Activated naive CD8-positive, alpha-beta T cell treated with anti-CD3 and anti-CD28 coated beads, Interleukin-2, amount 50 U/mL, for 24 hours (primary cell): ENCODE measurements around the gene ESYT1.
"Not testable (repeated sequence)": the region's sequence is repeated elsewhere in the genome, so short reads cannot be mapped to it uniquely, and the experiment has no call there.

Experiments used
- ATAC-seq: fragments of 150-1000 bp; cut with Tn5 transposase; one replicate; pipeline ENCODE4 v1.10.0; 2021
- DNase-seq: peaks from one replicate; pipeline ENCODE4 v3.0.0; 2021
- H3K27ac Mint-ChIP-seq: one replicate; pipeline ENCODE4 v1.8.0; 2021; ENCODE audit warnings: mild to moderate bottlenecking, mixed read lengths
- H3K27me3 Mint-ChIP-seq: one replicate; pipeline ENCODE4 v1.8.0; 2021; ENCODE audit warnings: mixed read lengths
- H3K36me3 Mint-ChIP-seq: one replicate; pipeline ENCODE4 v1.8.0; 2021; ENCODE audit warnings: low read depth, mixed read lengths
- H3K4me1 Mint-ChIP-seq: one replicate; pipeline ENCODE4 v1.8.0; 2021; ENCODE audit warnings: mixed read lengths
- H3K4me3 Mint-ChIP-seq: one replicate; pipeline ENCODE4 v1.8.0; 2021; ENCODE audit warnings: mild to moderate bottlenecking, moderate library complexity, mixed read lengths
- H3K9me3 Mint-ChIP-seq: one replicate; pipeline ENCODE4 v1.8.0; 2021; ENCODE audit warnings: mixed read lengths

ESYT1 gene

DNA sequence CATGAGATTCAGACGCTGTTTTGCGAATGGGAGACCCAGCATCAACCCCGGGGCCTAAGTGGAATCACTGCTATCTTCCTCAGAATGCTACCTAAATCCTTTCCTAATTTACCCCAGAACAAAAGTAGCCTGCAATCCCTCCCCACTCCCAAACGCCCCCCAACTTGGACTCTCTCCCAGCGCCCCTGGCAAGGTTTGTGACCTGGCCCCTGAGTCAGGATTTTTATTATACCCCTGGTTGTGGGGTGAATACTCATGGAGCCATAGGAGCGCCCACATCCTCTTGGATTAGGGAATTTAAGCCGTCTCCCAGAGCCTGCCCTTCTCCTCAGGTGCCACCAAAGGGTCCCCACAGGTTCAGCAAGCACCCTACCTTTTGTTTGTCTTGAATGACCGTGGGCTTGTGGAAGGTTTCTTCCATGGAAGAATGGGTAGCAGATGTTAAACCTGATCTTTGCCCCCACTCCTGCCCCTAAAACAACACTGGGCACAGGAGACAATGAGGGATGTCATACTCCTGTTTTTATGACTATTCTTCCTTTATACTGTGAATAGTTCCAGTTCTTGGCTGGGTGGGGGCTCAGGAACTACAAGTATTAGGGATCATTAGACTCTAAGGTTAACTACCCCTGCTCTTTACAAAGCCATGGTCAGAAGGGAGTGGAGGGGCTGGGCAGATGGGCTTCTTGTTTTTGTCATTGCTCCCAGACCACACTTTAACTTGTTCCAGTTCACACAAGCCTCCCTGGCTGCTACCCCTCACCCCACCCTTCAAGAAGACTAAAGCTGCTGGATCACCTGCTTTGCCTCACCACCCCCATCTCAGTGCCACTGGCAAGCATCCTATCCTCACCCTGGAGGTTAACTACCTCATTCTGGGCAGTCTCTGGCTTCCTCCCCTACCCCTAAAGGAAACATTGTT is 24.9 kb downstream of the ESYT1 start:
- no peak for DNase-seq

DNA sequence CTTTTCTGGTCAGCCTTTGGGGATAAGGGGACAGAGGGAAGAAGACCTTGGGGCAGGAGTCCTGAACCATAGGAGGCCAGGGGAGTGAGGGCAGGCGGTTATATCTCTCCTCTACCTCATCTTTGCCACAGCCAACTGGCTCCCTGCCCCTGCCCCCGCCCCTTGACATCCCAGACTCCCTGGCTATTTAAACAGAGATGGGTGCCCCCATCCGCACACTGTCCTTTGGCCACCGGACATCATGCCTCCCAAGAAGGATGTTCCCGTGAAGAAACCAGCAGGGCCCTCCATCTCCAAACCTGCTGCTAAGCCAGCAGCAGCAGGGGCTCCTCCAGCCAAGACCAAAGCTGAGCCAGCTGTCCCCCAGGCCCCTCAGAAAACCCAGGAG is 25.6 kb downstream of the ESYT1 start:
- H3K4me1 Mint-ChIP-seq, result peaks cover 47% of the 10 kb centered on the region
- H3K27me3 Mint-ChIP-seq, result no peaks in the 10 kb centered on the region
- H3K36me3 Mint-ChIP-seq, result peaks cover 14% of the 10 kb centered on the region
- no peak overlapping the region for H3K27ac Mint-ChIP-seq
- DNase-seq (no peak), ATAC-seq (no peak)
- peak overlapping the region; percentile 85 for H3K4me3 Mint-ChIP-seq
- H3K9me3 Mint-ChIP-seq, result no peaks in the 10 kb centered on the region

More for the DNA sequence above, 24.9 kb downstream of the ESYT1 start:
- Mint-ChIP-seq H3K36me3 (peaks cover 10% of the 10 kb centered on the region), H3K9me3 (no peaks in the 10 kb centered on the region), H3K27ac (peak overlapping the region; percentile 98), H3K4me3 (peak overlapping the region; percentile 85), H3K27me3 (no peaks in the 10 kb centered on the region), H3K4me1 (peaks cover 47% of the 10 kb centered on the region)
- ATAC-seq, result no peak

DNA sequence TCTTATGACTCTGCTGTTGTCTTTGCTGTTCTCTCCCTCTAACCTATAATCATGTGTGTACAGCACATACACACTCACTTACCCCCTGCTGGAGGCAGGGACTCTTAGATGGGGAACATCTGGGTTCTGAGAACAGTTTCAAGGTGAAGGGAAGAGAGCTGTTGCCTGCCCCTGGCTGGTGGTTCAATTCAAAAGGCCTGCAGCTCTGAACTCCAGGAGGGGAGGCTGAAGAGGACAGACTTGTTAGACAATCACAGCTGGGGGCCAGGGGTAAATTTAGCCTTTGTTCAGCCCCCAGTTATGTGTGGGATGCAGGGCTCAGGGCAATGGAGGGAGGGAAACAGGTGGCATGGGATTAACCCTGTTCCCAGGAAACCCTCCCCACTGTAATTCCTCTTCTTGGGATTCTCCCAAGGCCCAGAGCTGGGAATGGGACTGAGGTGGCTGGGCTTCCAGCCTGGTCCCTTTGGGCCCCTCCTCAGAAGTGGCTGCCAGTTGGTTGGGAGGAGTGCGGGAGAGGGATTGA is 26.2 kb downstream of the ESYT1 start:
- H3K4me3 Mint-ChIP-seq, result no peak overlapping the region
- H3K9me3 Mint-ChIP-seq, result no peaks in the 10 kb centered on the region
- no peak overlapping the region for H3K27ac Mint-ChIP-seq
- no peaks in the 10 kb centered on the region for H3K27me3 Mint-ChIP-seq
- no peak for DNase-seq
- H3K36me3 Mint-ChIP-seq, result peaks cover 21% of the 10 kb centered on the region
- ATAC-seq, result no peak
- H3K4me1 Mint-ChIP-seq, result peaks cover 53% of the 10 kb centered on the region

DNA sequence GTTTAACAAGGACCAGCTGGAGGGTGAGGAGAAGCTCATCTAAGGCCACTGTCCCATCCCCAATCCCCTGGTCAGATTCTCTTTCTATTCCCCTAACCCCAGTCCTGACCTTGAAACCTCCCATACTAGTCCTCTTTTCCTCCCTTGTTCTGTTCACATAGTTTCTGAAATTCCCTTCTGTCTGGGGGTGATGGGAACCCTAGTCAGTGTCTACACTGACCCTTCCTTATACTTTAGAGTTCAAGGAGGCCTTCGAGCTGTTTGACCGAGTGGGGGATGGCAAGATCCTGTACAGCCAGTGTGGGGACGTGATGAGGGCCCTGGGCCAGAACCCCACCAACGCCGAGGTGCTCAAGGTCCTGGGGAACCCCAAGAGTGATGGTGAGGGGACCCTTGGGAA is 26.8 kb downstream of the ESYT1 start:
- DNase-seq, result no peak
- Mint-ChIP-seq H3K9me3 (no peaks in the 10 kb centered on the region), H3K36me3 (peaks cover 26% of the 10 kb centered on the region), H3K27me3 (no peaks in the 10 kb centered on the region), H3K4me3 (no peak overlapping the region), H3K4me1 (peaks cover 59% of the 10 kb centered on the region), H3K27ac (no peak overlapping the region)
- ATAC-seq, result no peak

DNA sequence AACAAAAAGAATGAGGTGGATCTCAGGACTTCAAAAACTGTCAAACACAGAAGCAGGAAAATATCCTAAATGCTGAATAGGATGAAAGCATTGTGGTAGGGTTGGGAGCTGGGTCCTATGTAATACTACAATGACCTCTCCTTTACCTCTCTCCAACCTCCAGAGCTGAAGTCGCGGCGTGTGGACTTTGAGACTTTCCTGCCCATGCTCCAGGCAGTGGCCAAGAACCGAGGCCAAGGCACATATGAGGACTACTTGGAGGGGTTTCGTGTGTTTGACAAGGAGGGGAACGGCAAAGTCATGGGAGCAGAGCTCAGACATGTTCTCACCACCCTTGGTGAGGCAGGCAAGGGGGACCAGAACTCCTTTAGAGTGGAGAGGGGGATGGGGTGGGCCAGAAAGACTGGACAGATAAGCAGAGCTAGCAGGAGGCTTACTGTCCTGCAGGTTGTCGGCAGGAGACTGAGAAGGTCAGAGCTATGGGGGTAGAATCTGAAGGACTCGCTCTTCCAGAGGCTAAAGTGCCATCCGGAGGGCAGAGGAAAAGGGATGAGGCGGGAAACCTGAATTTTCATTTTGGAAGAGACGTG is 27.3 kb downstream of the ESYT1 start:
- DNase-seq (no peak), ATAC-seq (no peak)
- Mint-ChIP-seq H3K27ac (no peak overlapping the region), H3K4me3 (peak overlapping the region; percentile 5), H3K4me1 (peaks cover 61% of the 10 kb centered on the region), H3K9me3 (no peaks in the 10 kb centered on the region), H3K36me3 (peaks cover 31% of the 10 kb centered on the region), H3K27me3 (no peaks in the 10 kb centered on the region)

DNA sequence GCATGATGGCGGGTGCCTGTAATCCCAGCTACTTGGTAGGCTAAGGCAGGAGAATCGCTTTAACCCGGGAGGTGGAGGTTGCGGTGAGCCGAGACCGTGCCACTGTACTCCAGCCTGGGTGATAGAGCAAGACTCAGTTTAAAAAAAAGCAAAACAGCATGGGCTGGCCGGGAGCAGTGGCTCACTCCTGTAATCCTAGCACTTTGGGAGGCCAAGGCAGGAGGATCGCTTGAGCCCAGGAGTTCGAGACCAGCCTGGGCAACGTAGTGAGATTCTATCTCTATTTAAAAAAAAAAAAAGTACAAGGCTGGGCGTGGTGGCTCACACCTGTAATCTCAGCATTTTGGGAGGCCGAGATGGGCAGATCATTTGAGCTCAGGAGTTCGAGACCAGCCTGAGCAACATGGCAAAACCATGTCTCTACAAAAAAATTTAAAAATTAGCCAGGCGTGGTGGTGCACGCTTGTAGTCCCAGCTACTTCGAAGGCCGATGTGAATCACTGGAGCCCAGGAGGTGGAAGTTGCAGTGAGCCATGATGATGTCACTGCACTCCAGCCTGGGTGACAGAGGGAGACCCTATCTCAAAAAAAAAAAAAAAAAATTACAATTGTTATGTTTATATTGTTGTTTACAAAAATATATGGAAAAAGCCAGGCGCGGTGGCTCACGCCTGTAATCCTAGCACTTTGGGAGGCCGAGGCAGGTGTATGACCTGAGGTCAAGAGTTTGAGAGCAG is 28.6 kb downstream of the ESYT1 start:
- peaks cover 59% of the 10 kb centered on the region for H3K4me1 Mint-ChIP-seq
- H3K9me3 Mint-ChIP-seq, ATAC-seq, DNase-seq, H3K27me3 Mint-ChIP-seq: not testable (repeated sequence)
- H3K27ac Mint-ChIP-seq, result peak overlapping the region; percentile 96
- H3K36me3 Mint-ChIP-seq, result peaks cover 41% of the 10 kb centered on the region
- peak overlapping the region; percentile 96 for H3K4me3 Mint-ChIP-seq

DNA sequence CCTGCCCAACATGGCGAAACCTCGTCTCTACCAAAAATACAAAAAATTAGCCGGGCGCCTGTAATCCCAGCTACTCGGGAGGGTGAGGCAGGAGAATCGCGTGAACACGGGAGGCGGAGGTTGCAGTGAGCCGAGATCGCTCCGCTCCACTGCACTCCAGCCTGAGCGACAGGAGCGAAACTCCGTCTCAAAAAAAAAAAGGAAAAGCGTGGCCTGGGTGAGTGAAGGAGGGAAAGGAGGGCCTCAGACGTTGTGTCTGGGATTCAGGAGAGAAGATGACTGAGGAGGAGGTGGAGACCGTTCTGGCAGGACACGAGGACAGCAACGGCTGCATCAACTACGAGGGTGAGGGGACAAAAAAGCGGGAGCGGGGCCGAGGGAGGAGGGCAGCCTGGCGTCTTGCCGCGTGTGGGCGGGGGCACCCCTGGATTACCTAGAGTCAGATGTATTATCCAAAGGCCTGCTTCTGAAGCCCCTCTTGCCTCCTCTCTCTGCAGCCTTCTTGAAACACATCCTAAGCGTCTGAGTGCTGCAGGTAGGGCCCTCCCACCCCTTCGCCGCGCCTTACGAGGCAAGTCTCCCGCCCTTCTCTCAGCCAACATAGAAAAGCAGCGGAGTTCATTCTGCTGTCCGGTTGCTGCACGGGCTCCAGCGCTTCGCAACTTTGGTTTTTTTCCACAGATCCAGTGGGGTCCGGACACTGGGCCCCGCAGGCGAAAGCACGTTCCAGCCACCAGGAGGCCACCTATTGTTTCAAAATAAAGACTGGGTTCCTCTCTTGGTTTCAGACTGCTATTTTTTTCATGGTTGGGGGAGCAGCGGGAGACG is 29.3 kb downstream of the ESYT1 start:
- H3K27me3 Mint-ChIP-seq, result no peaks in the 10 kb centered on the region
- peak overlapping the region; percentile 96 for H3K27ac Mint-ChIP-seq
- DNase-seq (peak; percentile 55), ATAC-seq (peak; percentile 22)
- peaks cover 41% of the 10 kb centered on the region for H3K36me3 Mint-ChIP-seq
- H3K9me3 Mint-ChIP-seq, result no peaks in the 10 kb centered on the region
- H3K4me3 Mint-ChIP-seq, result peak overlapping the region; percentile 96
- peaks cover 56% of the 10 kb centered on the region for H3K4me1 Mint-ChIP-seq

DNA sequence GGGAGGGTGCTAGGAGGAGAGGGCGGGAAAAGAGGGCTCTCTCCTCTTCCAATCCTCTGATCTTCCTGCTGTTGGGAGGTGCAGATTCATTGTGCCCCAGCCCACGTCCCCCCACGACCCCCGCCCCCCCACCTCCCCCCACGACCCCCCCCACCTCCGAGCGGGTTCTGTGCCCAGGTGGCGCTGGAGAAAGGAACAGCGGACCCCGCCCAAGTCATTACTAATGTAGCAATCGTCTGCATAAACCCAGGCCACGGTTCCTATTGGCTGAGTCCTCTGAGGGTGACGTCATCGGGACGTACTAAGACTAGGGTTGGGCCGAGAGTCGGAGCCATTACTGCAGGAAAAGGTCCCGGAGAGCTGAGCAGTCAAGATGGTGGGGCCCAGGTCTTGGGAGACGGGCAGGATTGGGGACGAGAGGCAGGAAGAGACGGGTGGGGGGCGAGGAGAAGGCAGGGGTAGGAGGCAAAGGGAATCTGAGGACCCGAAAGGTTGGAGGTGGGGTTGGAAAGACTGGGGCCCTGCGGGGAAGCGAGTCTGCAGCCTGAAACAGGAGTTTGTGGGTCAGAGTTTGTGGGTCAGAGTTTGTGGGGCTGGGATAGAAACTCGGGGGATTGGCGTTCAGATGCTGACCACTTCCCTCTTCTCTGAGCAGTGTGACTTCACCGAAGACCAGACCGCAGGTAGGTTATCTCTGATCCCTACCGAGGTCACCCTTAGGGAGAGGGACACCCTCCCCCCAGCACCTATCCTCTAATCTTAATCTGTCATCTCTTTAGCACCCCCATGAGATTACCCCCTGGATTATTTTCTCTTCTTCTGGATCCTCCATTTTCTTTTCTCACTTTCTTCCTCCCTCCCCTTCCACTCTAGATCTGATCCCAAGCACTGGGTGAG is 30.2 kb downstream of the ESYT1 start, which contains the start of gene MYL6:
Gene MYL6 (plus strand): TSS at position 331 of the 897 bp plus-strand sequence. CDS start 43 bp downstream, at position 374.
- ATAC-seq, result peak; percentile 87
- Mint-ChIP-seq H3K4me3 (peak within 1 kb of the TSS; percentile 96), H3K27me3 (no peaks in the 10 kb centered on the region), H3K4me1 (peaks cover 53% of the 10 kb centered on the region), H3K36me3 (peaks cover 46% of the 10 kb centered on the region), H3K9me3 (no peaks in the 10 kb centered on the region), H3K27ac (peak within 1 kb of the TSS; percentile 96)
- peak; percentile 90 for DNase-seq

DNA sequence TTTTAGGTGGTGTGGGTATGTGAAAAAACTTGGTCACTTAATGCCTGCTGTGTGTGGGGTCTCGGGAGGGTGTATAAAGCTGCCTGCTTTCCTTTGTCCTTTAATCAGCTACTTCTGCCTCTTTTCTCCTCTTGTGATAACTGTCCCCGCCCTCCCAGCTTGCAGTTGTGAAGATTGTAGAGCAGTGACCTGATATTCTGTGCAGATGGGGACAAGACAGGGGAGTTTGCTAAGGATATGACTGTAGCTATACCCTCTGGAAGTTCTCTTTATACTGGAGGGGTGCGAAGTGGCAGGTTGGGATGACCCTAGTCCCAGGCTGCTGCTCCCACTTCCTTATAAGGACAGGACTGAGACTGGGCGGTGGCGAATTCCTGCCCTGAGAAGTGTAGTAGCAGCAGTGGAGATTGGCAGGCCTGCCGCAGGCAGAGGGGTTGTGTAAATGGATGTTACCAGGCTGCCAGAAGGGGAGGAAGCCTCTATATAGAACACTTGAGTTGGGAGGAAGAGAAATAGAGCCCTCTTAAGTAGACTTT is 30.9 kb downstream of the ESYT1 start:
- peak; percentile 29 for DNase-seq
- H3K27ac Mint-ChIP-seq, result peak overlapping the region; percentile 96
- no peaks in the 10 kb centered on the region for H3K9me3 Mint-ChIP-seq
- H3K4me1 Mint-ChIP-seq, result peaks cover 47% of the 10 kb centered on the region
- no peaks in the 10 kb centered on the region for H3K27me3 Mint-ChIP-seq
- no peak for ATAC-seq
- H3K36me3 Mint-ChIP-seq, result peaks cover 53% of the 10 kb centered on the region
- H3K4me3 Mint-ChIP-seq, result peak overlapping the region; percentile 96

DNA sequence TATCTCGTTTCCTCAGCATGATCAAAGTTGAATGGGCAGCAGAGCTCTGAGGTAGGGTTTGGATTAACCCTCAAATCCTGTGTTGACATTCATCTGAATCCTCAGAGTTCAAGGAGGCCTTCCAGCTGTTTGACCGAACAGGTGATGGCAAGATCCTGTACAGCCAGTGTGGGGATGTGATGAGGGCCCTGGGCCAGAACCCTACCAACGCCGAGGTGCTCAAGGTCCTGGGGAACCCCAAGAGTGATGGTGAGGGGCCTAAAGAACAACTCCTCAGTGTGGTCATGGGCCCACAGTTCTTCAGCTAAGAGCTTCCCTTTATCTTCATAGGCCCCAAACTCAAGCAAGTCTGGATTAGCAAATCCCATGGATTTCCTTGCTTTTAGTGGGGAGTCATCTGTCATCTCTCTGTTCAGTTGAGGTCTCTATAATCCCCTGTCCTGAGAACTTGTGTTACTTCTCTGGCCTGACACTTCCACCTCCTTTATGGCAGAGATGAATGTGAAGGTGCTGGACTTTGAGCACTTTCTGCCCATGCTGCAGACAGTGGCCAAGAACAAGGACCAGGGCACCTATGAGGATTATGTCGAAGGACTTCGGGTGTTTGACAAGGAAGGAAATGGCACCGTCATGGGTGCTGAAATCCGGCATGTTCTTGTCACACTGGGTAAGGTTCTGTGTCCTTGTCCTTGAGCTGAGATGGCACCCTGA is 31.6 kb downstream of the ESYT1 start:
- H3K9me3 Mint-ChIP-seq, result no peaks in the 10 kb centered on the region
- peak overlapping the region; percentile 96 for H3K27ac Mint-ChIP-seq
- H3K4me3 Mint-ChIP-seq, result peak overlapping the region; percentile 96
- ATAC-seq, result no peak
- H3K4me1 Mint-ChIP-seq, result peaks cover 46% of the 10 kb centered on the region
- H3K27me3 Mint-ChIP-seq, result no peaks in the 10 kb centered on the region
- DNase-seq, result no peak
- peaks cover 58% of the 10 kb centered on the region for H3K36me3 Mint-ChIP-seq

DNA sequence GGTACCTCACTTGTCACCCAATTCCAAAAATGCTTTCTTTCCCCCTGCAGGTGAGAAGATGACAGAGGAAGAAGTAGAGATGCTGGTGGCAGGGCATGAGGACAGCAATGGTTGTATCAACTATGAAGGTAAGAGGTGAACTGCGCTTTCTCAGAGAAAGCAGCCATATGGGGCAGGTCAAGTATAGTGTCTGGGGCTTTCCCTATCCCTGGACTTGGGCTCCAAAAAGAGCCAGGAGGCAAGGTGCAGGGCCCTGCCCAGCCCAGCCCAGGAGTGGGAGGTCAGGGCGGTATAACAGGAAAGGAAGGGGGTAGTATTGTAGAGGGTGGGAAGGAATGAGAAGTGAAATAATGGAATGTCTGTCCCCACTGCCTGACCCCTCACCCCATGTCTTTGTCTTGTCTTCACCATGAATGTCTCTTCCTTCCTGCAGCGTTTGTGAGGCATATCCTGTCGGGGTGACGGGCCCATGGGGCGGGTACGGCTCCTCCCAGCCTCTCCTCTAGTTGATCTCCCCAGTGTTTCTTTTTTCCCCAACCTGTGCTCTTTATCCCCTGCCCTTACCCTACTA is 32.2 kb downstream of the ESYT1 start:
- H3K27me3 Mint-ChIP-seq, result no peaks in the 10 kb centered on the region
- H3K27ac Mint-ChIP-seq, result peak overlapping the region; percentile 96
- peak; percentile 38 for ATAC-seq
- peak; percentile 56 for DNase-seq
- H3K9me3 Mint-ChIP-seq, result no peaks in the 10 kb centered on the region
- peaks cover 54% of the 10 kb centered on the region for H3K36me3 Mint-ChIP-seq
- peak overlapping the region; percentile 96 for H3K4me3 Mint-ChIP-seq
- H3K4me1 Mint-ChIP-seq, result peaks cover 44% of the 10 kb centered on the region
